Posterior vena cava (tissue), 2 donors: ENCODE results near the gene BAIAP2L2. TPM values are rescaled to one million over a fixed set of nuclear protein-coding genes. Genes with fewer than 3 reads are reported as not detected.

Experiments
- DNase-seq: peaks from one replicate; pipeline ENCODE4 v3.0.0-alpha.2; 2020; ENCODE audit warnings: low spot score
- intact Hi-C, 2 donors: fragments of 100-400 bp; cut with DNase I; formaldehyde crosslinking; loops; one replicate each; pipeline versions ENCODE4 v1.14.1 to v1.14.2; 2022 to 2023
- total RNA-seq, 2 donors: library from RNA; stranded (reverse); fragmentation: NEBNext Ultra II Directional; extraction: Animal tissue kit (Norgen Biotek cat#: 25700); gene quantifications; one replicate each; pipeline ENCODE4 v1.2.1, GENCODE V29; 2021
- donor health status: DM: yes; HTN: yes; CAD: no.
- donor health status: DM: yes; HTN: yes; CAD: no.

Gene BAIAP2L2
- total RNA-seq, 2 donors from 2014 or later = 0.24 to 0.37 TPM

- intact Hi-C loops = loop anchor here in 1 of 2 donors (5.0 kb wide), 2 partner anchors 91 to 241 kb away; partner anchors contain the start of gene MAFF
- DNase-seq = no peak
Measured at GRCh38 chr22:38110863-38111852, 674 bp upstream of the BAIAP2L2 start.

GRCh38 chr22:38109371-38110001 is 998 bp downstream of the BAIAP2L2 start:
- intact Hi-C loops = loop anchor here in 1 of 2 donors (5.0 kb wide), 2 partner anchors 93 to 243 kb away; partner anchors contain the start of gene MAFF
- no peak for DNase-seq

- DNase-seq = no peak
- intact Hi-C loops = no loop called here
Measured at GRCh38 chr22:38108561-38109319, 1.7 kb downstream of the BAIAP2L2 start.

GRCh38 chr22:38107692-38108515 is 2.6 kb downstream of the BAIAP2L2 start:
- intact Hi-C loops = no loop called here
- DNase-seq = no peak

- no peak for DNase-seq
- intact Hi-C loops = no loop called here
Measured at GRCh38 chr22:38106814-38107578, 3.5 kb downstream of the BAIAP2L2 start.

GRCh38 chr22:38104084-38104483 is 6.4 kb downstream of the BAIAP2L2 start:
- intact Hi-C loops = no loop called here
- DNase-seq = no peak

- no peak for DNase-seq
- intact Hi-C loops = no loop called here
Measured at GRCh38 chr22:38103641-38104040, 6.8 kb downstream of the BAIAP2L2 start.

GRCh38 chr22:38098410-38099249 is 11.9 kb downstream of the BAIAP2L2 start:
- intact Hi-C loops = no loop called here
- no peak for DNase-seq

- intact Hi-C loops = no loop called here
- DNase-seq = no peak
Measured at GRCh38 chr22:38097557-38098409, 12.7 kb downstream of the BAIAP2L2 start.

GRCh38 chr22:38097058-38097457 is 13.4 kb downstream of the BAIAP2L2 start:
- no peak for DNase-seq
- intact Hi-C loops = no loop called here

GRCh38 chr22:38089474-38089851 is 21.0 kb downstream of the BAIAP2L2 start:
- DNase-seq = no peak
- intact Hi-C loops = no loop called here

- intact Hi-C loops = no loop called here
- no peak for DNase-seq
Measured at GRCh38 chr22:38088629-38089473, 21.6 kb downstream of the BAIAP2L2 start.

GRCh38 chr22:38087855-38088254 is 22.6 kb downstream of the BAIAP2L2 start:
- intact Hi-C loops = no loop called here
- DNase-seq = no peak

GRCh38 chr22:38086942-38087341 is 23.5 kb downstream of the BAIAP2L2 start:
- intact Hi-C loops = no loop called here
- no peak for DNase-seq

- DNase-seq = no peak
- intact Hi-C loops = no loop called here
Measured at GRCh38 chr22:38086001-38086845, 24.3 kb downstream of the BAIAP2L2 start.
